KMS-11 (cell line): ENCODE measurements around the gene ABI2.
A peak's percentile ranks its signal among the peaks of the same experiment; 100 is the strongest.

Experiments
- H2AFZ ChIP-seq: fragments of 200-600 bp; sonication (generic); 2 replicates; pipeline ENCODE4 v1.6.1; 2016; ENCODE audit warnings: antibody characterized with exemption, mixed run types, low read depth
- H3K27ac ChIP-seq: fragments of 200-600 bp; sonication (generic); 2 replicates; pipeline ENCODE4 v1.6.1; 2016; ENCODE audit warnings: mild to moderate bottlenecking, mixed run types
- H3K27me3 ChIP-seq: fragments of 200-600 bp; sonication (generic); 2 replicates; pipeline ENCODE4 v1.6.1; 2017; ENCODE audit warnings: mild to moderate bottlenecking, low read depth, mixed run types, moderate library complexity; ENCODE audit not compliant: insufficient read depth
- H3K36me3 ChIP-seq: fragments of 200-600 bp; sonication (generic); 2 replicates; pipeline ENCODE4 v1.6.1; 2017; ENCODE audit warnings: mild to moderate bottlenecking, mixed run types; ENCODE audit not compliant: insufficient read depth
- H3K4me1 ChIP-seq: fragments of 200-600 bp; sonication (generic); 2 replicates; pipeline ENCODE4 v1.6.1; 2016; ENCODE audit warnings: mild to moderate bottlenecking, low read depth, mixed run types; ENCODE audit not compliant: poor library complexity, severe bottlenecking
- H3K4me2 ChIP-seq: fragments of 200-600 bp; sonication (generic); 2 replicates; pipeline ENCODE4 v1.7.0; 2016; ENCODE audit warnings: mild to moderate bottlenecking, mixed run types
- H3K4me3 ChIP-seq: fragments of 200-600 bp; sonication (generic); IDR thresholded peaks from 2 replicates; pipeline ENCODE4 v1.6.1; 2017; ENCODE audit warnings: low read depth, low read length, mixed read lengths; ENCODE audit not compliant: insufficient read depth
- H3K79me2 ChIP-seq: fragments of 200-600 bp; sonication (generic); 2 replicates; pipeline ENCODE4 v1.6.1; 2016; ENCODE audit warnings: low read depth, mixed run types; ENCODE audit not compliant: insufficient read depth
- H3K9ac ChIP-seq: fragments of 200-600 bp; sonication (generic); 2 replicates; pipeline ENCODE4 v1.6.1; 2016; ENCODE audit warnings: mild to moderate bottlenecking, mixed run types
- H4K20me1 ChIP-seq: fragments of 200-600 bp; sonication (generic); 2 replicates; pipeline ENCODE4 v1.6.1; 2016; ENCODE audit warnings: mild to moderate bottlenecking, mixed run types; ENCODE audit not compliant: insufficient read depth
- TF ChIP-seq, protein P1 (sequence below): fragments of 200-600 bp; sonication (generic); conservative IDR thresholded peaks from 2 replicates; pipeline ENCODE4 v1.6.1; 2017; ENCODE audit warnings: low read depth, mild to moderate bottlenecking, antibody characterized with exemption, low read length, moderate library complexity, mixed read lengths

The ABI2 gene

GRCh38 chr2:203327582-203327900 is 653 bp upstream of the ABI2 start:
- TF ChIP-seq, protein P1, sequence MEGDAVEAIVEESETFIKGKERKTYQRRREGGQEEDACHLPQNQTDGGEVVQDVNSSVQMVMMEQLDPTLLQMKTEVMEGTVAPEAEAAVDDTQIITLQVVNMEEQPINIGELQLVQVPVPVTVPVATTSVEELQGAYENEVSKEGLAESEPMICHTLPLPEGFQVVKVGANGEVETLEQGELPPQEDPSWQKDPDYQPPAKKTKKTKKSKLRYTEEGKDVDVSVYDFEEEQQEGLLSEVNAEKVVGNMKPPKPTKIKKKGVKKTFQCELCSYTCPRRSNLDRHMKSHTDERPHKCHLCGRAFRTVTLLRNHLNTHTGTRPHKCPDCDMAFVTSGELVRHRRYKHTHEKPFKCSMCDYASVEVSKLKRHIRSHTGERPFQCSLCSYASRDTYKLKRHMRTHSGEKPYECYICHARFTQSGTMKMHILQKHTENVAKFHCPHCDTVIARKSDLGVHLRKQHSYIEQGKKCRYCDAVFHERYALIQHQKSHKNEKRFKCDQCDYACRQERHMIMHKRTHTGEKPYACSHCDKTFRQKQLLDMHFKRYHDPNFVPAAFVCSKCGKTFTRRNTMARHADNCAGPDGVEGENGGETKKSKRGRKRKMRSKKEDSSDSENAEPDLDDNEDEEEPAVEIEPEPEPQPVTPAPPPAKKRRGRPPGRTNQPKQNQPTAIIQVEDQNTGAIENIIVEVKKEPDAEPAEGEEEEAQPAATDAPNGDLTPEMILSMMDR: no peak
- H3K79me2 ChIP-seq: peaks cover 30% of the 10 kb centered on the region; the same call in 1 of the 2 replicates
- H3K4me2 ChIP-seq: peak overlapping the region; percentile 91
- H3K36me3 ChIP-seq: no peaks in the 10 kb centered on the region
- no peaks in the 10 kb centered on the region for H4K20me1 ChIP-seq
- H3K9ac ChIP-seq: peak overlapping the region; percentile 71
- H3K27ac ChIP-seq: peak overlapping the region; percentile 68
- peak overlapping the region; percentile 32 for H3K4me3 ChIP-seq
- H2AFZ ChIP-seq: peak overlapping the region; percentile 97
- H3K4me1 ChIP-seq: peaks cover 31% of the 10 kb centered on the region
- no peaks in the 10 kb centered on the region for H3K27me3 ChIP-seq

- peaks cover 31% of the 10 kb centered on the region for H3K4me1 ChIP-seq
- no peaks in the 10 kb centered on the region for H3K36me3 ChIP-seq
- TF ChIP-seq, protein P1: no peak
- peaks cover 33% of the 10 kb centered on the region; the same call in 1 of the 2 replicates for H3K79me2 ChIP-seq
- no peaks in the 10 kb centered on the region for H3K27me3 ChIP-seq
- H3K27ac ChIP-seq: peak overlapping the region; percentile 68
- H3K4me2 ChIP-seq: peak overlapping the region; percentile 97
- peak overlapping the region; percentile 71 for H3K9ac ChIP-seq
- peak overlapping the region; percentile 97 for H2AFZ ChIP-seq
- peak overlapping the region; percentile 76 for H3K4me3 ChIP-seq
- no peaks in the 10 kb centered on the region for H4K20me1 ChIP-seq
Observed at GRCh38 chr2:203328760-203329540, 756 bp downstream of the ABI2 start.

DNA sequence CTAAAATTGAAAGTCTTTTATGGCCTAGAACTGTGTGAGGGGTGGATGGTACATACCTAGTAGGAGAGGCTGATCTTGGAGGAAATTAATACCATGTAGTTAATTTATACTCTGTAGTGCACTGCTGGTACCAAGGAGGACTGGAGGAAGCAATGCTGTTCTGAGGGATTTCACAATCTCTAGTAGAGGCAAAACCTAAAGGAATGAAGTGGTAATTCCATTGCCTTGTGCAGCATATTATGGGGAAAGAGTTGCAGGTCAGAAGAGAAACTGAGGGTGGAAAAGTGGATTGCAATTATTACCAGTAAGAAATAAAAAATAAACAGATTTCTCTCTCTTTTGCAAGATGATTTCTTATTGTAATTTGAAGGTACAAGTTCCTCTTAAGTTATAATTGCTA is 2.2 kb downstream of the ABI2 start:
- Histone ChIP-seq H3K4me2 (peak overlapping the region; percentile 97; the same call in 1 of the 2 replicates), H3K79me2 (peaks cover 42% of the 10 kb centered on the region; the same call in 1 of the 2 replicates), H4K20me1 (no peaks in the 10 kb centered on the region), H3K36me3 (peaks cover 4% of the 10 kb centered on the region; the same call in 1 of the 2 replicates), H2AFZ (no peak overlapping the region), H3K27me3 (no peaks in the 10 kb centered on the region), H3K9ac (no peak overlapping the region), H3K4me3 (no peak overlapping the region), H3K4me1 (peaks cover 27% of the 10 kb centered on the region), H3K27ac (no peak overlapping the region)
- TF ChIP-seq, protein P1: no peak

- Histone ChIP-seq H3K79me2 (peaks cover 27% of the 10 kb centered on the region), H3K27me3 (no peaks in the 10 kb centered on the region), H3K27ac (no peak overlapping the region), H3K4me3 (no peak overlapping the region), H3K4me2 (no peak overlapping the region), H4K20me1 (no peaks in the 10 kb centered on the region), H3K4me1 (no peaks in the 10 kb centered on the region), H2AFZ (no peak overlapping the region), H3K36me3 (peaks cover 4% of the 10 kb centered on the region; the same call in 1 of the 2 replicates), H3K9ac (no peak overlapping the region)
- TF ChIP-seq, protein P1: no peak
Observed at GRCh38 chr2:203338322-203338721, 10.1 kb downstream of the ABI2 start.
